Muscle layer of colon (tissue), 2 donors: Measurements from ENCODE around the gene MAP3K21.

Source experiments
- H3K27ac ChIP-seq: one replicate; pipeline ENCODE4 v1.7.0; 2013; ENCODE audit warnings: low read depth, mild to moderate bottlenecking, low read length, moderate library complexity
- H3K27me3 ChIP-seq, 2 donors: one replicate each; pipeline ENCODE4 v1.7.0; 2013; ENCODE audit warnings: low read length in 2 of 2, mild to moderate bottlenecking in 2 of 2; ENCODE audit not compliant: insufficient read depth in 2 of 2, control insufficient read depth in 1 of 2
- H3K36me3 ChIP-seq: one replicate; pipeline ENCODE4 v1.7.0; 2013; ENCODE audit warnings: mild to moderate bottlenecking, low read length; ENCODE audit not compliant: insufficient read depth
- H3K4me1 ChIP-seq: one replicate; pipeline ENCODE4 v1.7.0; 2013; ENCODE audit warnings: mild to moderate bottlenecking, low read length; ENCODE audit not compliant: insufficient read depth
- H3K4me3 ChIP-seq, 2 donors: one replicate each; pipeline ENCODE4 v1.7.0; 2013; ENCODE audit warnings: low read length in 2 of 2, low read depth in 1 of 2, mild to moderate bottlenecking in 1 of 2, moderate library complexity in 1 of 2
- H3K9ac ChIP-seq: one replicate; pipeline ENCODE4 v1.7.0; 2013; ENCODE audit warnings: low read length
- H3K9me3 ChIP-seq: one replicate; pipeline ENCODE4 v1.7.0; 2013; ENCODE audit warnings: mild to moderate bottlenecking, low read length
- donor health status: abdominal sarcoma.
- donor health status: Adenocarcinoma of cecum.

MAP3K21 gene

GRCh38 chr1:233295975-233296322, 31.6 kb upstream of the MAP3K21 start:
- Histone ChIP-seq H3K27ac (no peak overlapping the region), H3K4me1 (no peaks in the 10 kb centered on the region), H3K9ac (no peak overlapping the region), H3K4me3 (peak overlapping the region in 1 of 2 donors; percentile 43), H3K27me3 (peaks cover 0 to 10% of the 10 kb centered on the region in 2 donors), H3K9me3 (no peaks in the 10 kb centered on the region), H3K36me3 (no peaks in the 10 kb centered on the region)

GRCh38 chr1:233299450-233299849, 28.1 kb upstream of the MAP3K21 start:
- Histone ChIP-seq H3K27me3 (peaks cover 0 to 10% of the 10 kb centered on the region in 2 donors), H3K27ac (no peak overlapping the region), H3K4me1 (no peaks in the 10 kb centered on the region), H3K4me3 (no peak overlapping the region), H3K9ac (no peak overlapping the region), H3K36me3 (no peaks in the 10 kb centered on the region), H3K9me3 (no peaks in the 10 kb centered on the region)

- no peak overlapping the region for H3K4me3 ChIP-seq
Measured at GRCh38 chr1:233300326-233300725, 27.2 kb upstream of the MAP3K21 start.

GRCh38 chr1:233304489-233305102, 22.9 kb upstream of the MAP3K21 start:
- no peaks in the 10 kb centered on the region for H3K27me3 ChIP-seq
- no peak overlapping the region for H3K27ac ChIP-seq
- H3K4me1 ChIP-seq = no peaks in the 10 kb centered on the region
- no peak overlapping the region for H3K9ac ChIP-seq
- H3K4me3 ChIP-seq = no peak overlapping the region
- H3K36me3 ChIP-seq = no peaks in the 10 kb centered on the region
- H3K9me3 ChIP-seq = no peaks in the 10 kb centered on the region

More at GRCh38 chr1:233300326-233300725, 27.2 kb upstream of the MAP3K21 start:
- H3K27me3 ChIP-seq = peaks cover 0 to 7% of the 10 kb centered on the region in 2 donors
- no peaks in the 10 kb centered on the region for H3K4me1 ChIP-seq
- no peak overlapping the region for H3K27ac ChIP-seq
- no peaks in the 10 kb centered on the region for H3K9me3 ChIP-seq
- no peaks in the 10 kb centered on the region for H3K36me3 ChIP-seq
- no peak overlapping the region for H3K9ac ChIP-seq

GRCh38 chr1:233313434-233314155, 13.9 kb upstream of the MAP3K21 start:
- no peak overlapping the region for H3K4me3 ChIP-seq
- no peaks in the 10 kb centered on the region for H3K36me3 ChIP-seq
- no peaks in the 10 kb centered on the region for H3K9me3 ChIP-seq
- no peak overlapping the region for H3K9ac ChIP-seq
- no peaks in the 10 kb centered on the region for H3K4me1 ChIP-seq
- no peak overlapping the region for H3K27ac ChIP-seq
- H3K27me3 ChIP-seq = no peaks in the 10 kb centered on the region

GRCh38 chr1:233315718-233316301, 11.7 kb upstream of the MAP3K21 start:
- Histone ChIP-seq H3K9ac (no peak overlapping the region), H3K4me1 (no peaks in the 10 kb centered on the region), H3K27me3 (no peaks in the 10 kb centered on the region), H3K27ac (no peak overlapping the region), H3K36me3 (no peaks in the 10 kb centered on the region), H3K4me3 (no peak overlapping the region), H3K9me3 (no peaks in the 10 kb centered on the region)

GRCh38 chr1:233316473-233316872, 11.1 kb upstream of the MAP3K21 start:
- no peaks in the 10 kb centered on the region for H3K36me3 ChIP-seq
- no peak overlapping the region for H3K4me3 ChIP-seq
- no peaks in the 10 kb centered on the region for H3K27me3 ChIP-seq
- H3K27ac ChIP-seq = no peak overlapping the region
- H3K4me1 ChIP-seq = no peaks in the 10 kb centered on the region
- H3K9me3 ChIP-seq = no peaks in the 10 kb centered on the region
- no peak overlapping the region for H3K9ac ChIP-seq

- Histone ChIP-seq H3K9me3 (no peaks in the 10 kb centered on the region), H3K27me3 (no peaks in the 10 kb centered on the region), H3K27ac (no peak overlapping the region), H3K4me1 (no peaks in the 10 kb centered on the region), H3K36me3 (no peaks in the 10 kb centered on the region), H3K4me3 (no peak overlapping the region), H3K9ac (no peak overlapping the region)
Measured at GRCh38 chr1:233319272-233319671, 8.3 kb upstream of the MAP3K21 start.

- Histone ChIP-seq H3K9me3 (no peaks in the 10 kb centered on the region), H3K36me3 (no peaks in the 10 kb centered on the region), H3K4me1 (no peaks in the 10 kb centered on the region)
Measured at GRCh38 chr1:233320023-233320422, 7.5 kb upstream of the MAP3K21 start.

GRCh38 chr1:233323718-233324117, 3.8 kb upstream of the MAP3K21 start:
- H3K36me3 ChIP-seq = no peaks in the 10 kb centered on the region
- no peak overlapping the region for H3K9ac ChIP-seq
- no peaks in the 10 kb centered on the region for H3K9me3 ChIP-seq
- H3K27me3 ChIP-seq = peaks cover 0 to 7% of the 10 kb centered on the region in 2 donors
- no peak overlapping the region for H3K27ac ChIP-seq
- H3K4me1 ChIP-seq = peaks cover 3% of the 10 kb centered on the region
- H3K4me3 ChIP-seq = no peak overlapping the region

More at GRCh38 chr1:233320023-233320422, 7.5 kb upstream of the MAP3K21 start:
- Histone ChIP-seq H3K9ac (no peak overlapping the region), H3K4me3 (no peak overlapping the region), H3K27me3 (no peaks in the 10 kb centered on the region), H3K27ac (no peak overlapping the region)

GRCh38 chr1:233326319-233326718, 1.2 kb upstream of the MAP3K21 start:
- H3K4me1 ChIP-seq = peaks cover 7% of the 10 kb centered on the region
- no peaks in the 10 kb centered on the region for H3K36me3 ChIP-seq
- H3K4me3 ChIP-seq = no peak overlapping the region
- peaks cover 0 to 24% of the 10 kb centered on the region in 2 donors for H3K27me3 ChIP-seq
- H3K9ac ChIP-seq = no peak overlapping the region
- H3K9me3 ChIP-seq = no peaks in the 10 kb centered on the region
- H3K27ac ChIP-seq = no peak overlapping the region
